H9 (cell line): Measurements from ENCODE around the gene NXPH4. TPM values are rescaled to one million over a fixed set of nuclear protein-coding genes. Genes with fewer than 3 reads are reported as not detected.

Experiments
- DNase-seq: peaks from one replicate; pipeline ENCODE4 v3.0.0-alpha.2; 2017
- H2AFZ ChIP-seq: one replicate; pipeline ENCODE4 v1.6.1; 2013; ENCODE audit warnings: mild to moderate bottlenecking, low read length, control low read depth, moderate library complexity
- H2AK5ac ChIP-seq: 2 replicates; pipeline ENCODE4 v1.6.1; 2013; ENCODE audit warnings: low read length, control low read depth, mixed read lengths; ENCODE audit not compliant: insufficient read length
- H2BK120ac ChIP-seq: one replicate; pipeline ENCODE4 v1.6.1; 2013; ENCODE audit warnings: low read depth, mild to moderate bottlenecking, low read length, control low read depth, inconsistent platforms; ENCODE audit not compliant: poor library complexity, severe bottlenecking
- H2BK12ac ChIP-seq: 2 replicates; pipeline ENCODE4 v1.6.1; 2013; ENCODE audit warnings: low read length, control low read depth, mixed read lengths, low read depth; ENCODE audit not compliant: insufficient read length
- H2BK15ac ChIP-seq: 2 replicates; pipeline ENCODE4 v1.6.1; 2013; ENCODE audit warnings: low read depth, low read length, control low read depth
- H2BK20ac ChIP-seq: one replicate; pipeline ENCODE4 v1.6.1; 2013; ENCODE audit warnings: low read depth, mild to moderate bottlenecking, low read length, control low read depth, inconsistent platforms; ENCODE audit not compliant: poor library complexity, severe bottlenecking
- H2BK5ac ChIP-seq: 2 replicates; pipeline ENCODE4 v1.6.1; 2013; ENCODE audit warnings: low read length, control low read depth, mixed read lengths; ENCODE audit not compliant: insufficient read length
- H3K14ac ChIP-seq: 2 replicates; pipeline ENCODE4 v1.6.1; 2013; ENCODE audit warnings: low read length, control low read depth; ENCODE audit not compliant: insufficient read depth
- H3K18ac ChIP-seq: 2 replicates; pipeline ENCODE4 v1.6.1; 2013; ENCODE audit warnings: low read depth, mild to moderate bottlenecking, mixed read lengths, low read length, control low read depth; ENCODE audit not compliant: insufficient read length
- H3K23ac ChIP-seq: 2 replicates; pipeline ENCODE4 v1.6.1; 2013; ENCODE audit warnings: low read length, control low read depth, mixed read lengths, low read depth; ENCODE audit not compliant: insufficient read length
- H3K23me2 ChIP-seq: 2 replicates; pipeline ENCODE4 v1.6.1; 2013; ENCODE audit warnings: low read depth, mild to moderate bottlenecking, mixed read lengths, low read length, control low read depth; ENCODE audit not compliant: insufficient read length, poor library complexity, severe bottlenecking
- H3K27ac ChIP-seq: 2 replicates; pipeline ENCODE4 v1.5.1; 2013; ENCODE audit warnings: low read length, control low read depth, mixed read lengths, low read depth; ENCODE audit not compliant: insufficient read length
- H3K27me3 ChIP-seq: 2 replicates; pipeline ENCODE4 v1.6.1; 2013; ENCODE audit warnings: low read length, control low read depth, inconsistent platforms; ENCODE audit not compliant: insufficient read depth
- H3K4ac ChIP-seq: 2 replicates; pipeline ENCODE4 v1.6.1; 2013; ENCODE audit warnings: low read depth, mild to moderate bottlenecking, control low read depth, inconsistent platforms, low read length, moderate library complexity
- H3K4me1 ChIP-seq: 2 replicates; pipeline ENCODE4 v1.6.1; 2013; ENCODE audit warnings: low read length, control low read depth, inconsistent platforms; ENCODE audit not compliant: insufficient read depth
- H3K4me2 ChIP-seq: 2 replicates; pipeline ENCODE4 v1.6.1; 2013; ENCODE audit warnings: low read length, control low read depth, mixed read lengths; ENCODE audit not compliant: insufficient read length, insufficient read depth
- H3K56ac ChIP-seq: 2 replicates; pipeline ENCODE4 v1.6.1; 2013; ENCODE audit warnings: low read depth, mild to moderate bottlenecking, mixed read lengths, low read length, control low read depth; ENCODE audit not compliant: insufficient read length
- H3K79me1 ChIP-seq: 2 replicates; pipeline ENCODE4 v1.6.1; 2013; ENCODE audit warnings: low read depth, mild to moderate bottlenecking, moderate library complexity, low read length, control low read depth, inconsistent platforms; ENCODE audit not compliant: insufficient read depth, poor library complexity, severe bottlenecking
- H3K79me2 ChIP-seq: 2 replicates; pipeline ENCODE4 v1.6.1; 2013; ENCODE audit warnings: low read length, control low read depth, inconsistent platforms; ENCODE audit not compliant: insufficient read depth
- H3K9ac ChIP-seq: 2 replicates; pipeline ENCODE4 v1.6.1; 2013; ENCODE audit warnings: low read length, control low read depth, mixed read lengths; ENCODE audit not compliant: insufficient read length; ENCODE audit errors: extremely low read depth
- H3K9me3 ChIP-seq: one replicate; pipeline ENCODE4 v1.6.1; 2013; ENCODE audit warnings: low read depth, low read length, inconsistent platforms; ENCODE audit not compliant: control insufficient read depth
- H3T11ph ChIP-seq: one replicate; pipeline ENCODE4 v1.6.1; 2013; ENCODE audit warnings: mild to moderate bottlenecking, low read length, control low read depth, inconsistent platforms
- H4K20me1 ChIP-seq: one replicate; pipeline ENCODE4 v1.6.1; 2013; ENCODE audit not compliant: control insufficient read depth, insufficient read length, insufficient read depth
- H4K5ac ChIP-seq: 2 replicates; pipeline ENCODE4 v1.6.1; 2013; ENCODE audit warnings: low read depth, mild to moderate bottlenecking, mixed read lengths, low read length, control low read depth; ENCODE audit not compliant: insufficient read length
- H4K8ac ChIP-seq: replicated peaks from 2 replicates; pipeline ENCODE4 v1.6.1; 2013; ENCODE audit warnings: low read length, control low read depth, mixed read lengths, low read depth; ENCODE audit not compliant: insufficient read length
- H4K91ac ChIP-seq: 2 replicates; pipeline ENCODE4 v1.6.1; 2013; ENCODE audit warnings: low read depth, mild to moderate bottlenecking, moderate library complexity, mixed read lengths, low read length, control low read depth; ENCODE audit not compliant: insufficient read length
- H3K27ac Mint-ChIP-seq, 3 experiments: 2 replicates in 2 of 3; 3 replicates in 1 of 3; pipeline ENCODE4 v1.8.0; 2020 to 2021; ENCODE audit warnings: mixed read lengths in 3 of 3, mild to moderate bottlenecking in 1 of 3, moderate library complexity in 1 of 3
- H3K27me3 Mint-ChIP-seq: 2 replicates; pipeline ENCODE4 v1.8.0; 2021; ENCODE audit warnings: low read depth, mild to moderate bottlenecking, moderate library complexity, mixed read lengths
- H3K36me3 Mint-ChIP-seq, 3 experiments: 2 replicates in 2 of 3; 3 replicates in 1 of 3; pipeline ENCODE4 v1.8.0; 2020 to 2021; ENCODE audit warnings: low read depth in 3 of 3, mixed read lengths in 3 of 3; ENCODE audit not compliant: insufficient read depth in 1 of 3
- H3K4me1 Mint-ChIP-seq, 2 experiments: 2 replicates each; pipeline ENCODE4 v1.8.0; 2020; ENCODE audit warnings: mixed read lengths in 2 of 2
- H3K4me3 Mint-ChIP-seq, 2 experiments: 2 replicates in 1 of 2; 3 replicates in 1 of 2; pipeline ENCODE4 v1.8.0; 2020 to 2021; ENCODE audit warnings: mild to moderate bottlenecking in 2 of 2, mixed read lengths in 2 of 2, moderate library complexity in 1 of 2
- H3K9me3 Mint-ChIP-seq, 2 experiments: 2 replicates in 1 of 2; 3 replicates in 1 of 2; pipeline ENCODE4 v1.8.0; 2020; ENCODE audit warnings: mild to moderate bottlenecking in 2 of 2, mixed read lengths in 2 of 2, moderate library complexity in 1 of 2
- CTCF ChIP-seq: fragments of 200-600 bp; sonication (generic); conservative IDR thresholded peaks from 3 replicates; pipeline ENCODE4 v1.8.0; 2021; ENCODE audit warnings: antibody characterized with exemption, mild to moderate bottlenecking
- WGBS: extraction: QIAGEN DNeasy Blood & Tissue Kit; methylation state at CpG from one replicate; pipeline ENCODE4 v1.1.7; 2013; ENCODE audit warnings: missing lambda C conversion rate, low lambda C conversion rate, mixed read lengths; ENCODE audit not compliant: insufficient read length; ENCODE audit errors: extremely low coverage; 5-methylcytosine and 5-hydroxymethylcytosine counted together
- total RNA-seq: library from RNA; stranded (reverse); gene quantifications from 2 replicates; pipeline ENCODE4 v1.2.1, GENCODE V29; 2021

NXPH4 gene
- total RNA-seq, 1 experiment from 2014 or later: 2.1 TPM

DNA sequence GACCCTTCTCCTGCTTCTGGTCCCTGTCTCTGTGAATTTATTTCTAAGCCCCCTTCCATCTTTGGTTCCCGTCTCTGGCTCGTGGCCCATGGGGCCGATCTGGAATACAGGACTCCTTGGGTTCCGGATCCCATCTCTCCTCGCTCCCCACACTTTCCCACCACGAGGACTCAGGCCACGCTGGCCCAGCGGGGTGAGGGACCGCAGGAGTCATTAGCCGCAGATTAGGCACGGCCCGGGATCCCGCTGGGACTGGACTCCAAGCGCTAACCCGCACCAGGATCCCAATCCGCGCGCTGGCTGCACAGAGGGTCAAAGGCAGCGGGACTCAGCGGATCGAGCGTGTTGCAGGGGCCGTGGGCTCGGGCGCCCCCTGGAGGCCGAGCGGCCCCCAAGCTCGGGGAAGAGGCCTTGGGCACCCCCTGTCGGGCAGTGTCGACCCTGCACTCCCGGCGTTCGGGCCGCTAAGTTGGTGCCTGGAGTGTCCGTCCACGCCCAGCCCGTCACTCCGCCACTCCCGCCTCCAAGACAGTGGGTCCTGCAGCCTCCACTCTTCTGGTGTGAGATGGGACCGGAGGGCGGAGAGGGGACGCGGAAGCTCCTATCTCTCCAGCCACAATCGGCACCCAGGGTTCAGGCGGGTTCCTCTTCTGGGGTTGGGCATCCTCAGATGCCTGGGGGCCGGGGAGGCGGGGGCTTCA lies 22.4 kb downstream of the NXPH4 start:
- H2BK120ac ChIP-seq: no peak overlapping the region
- no peak overlapping the region for H3K23ac ChIP-seq
- H3K79me1 ChIP-seq: no peaks in the 10 kb centered on the region
- no peak overlapping the region for H3K27ac ChIP-seq
- no peak overlapping the region for H3T11ph ChIP-seq
- H3K18ac ChIP-seq: no peak overlapping the region
- no peak overlapping the region for H3K56ac ChIP-seq
- H2BK12ac ChIP-seq: no peak overlapping the region
- peak overlapping the region; percentile 82 for H3K4me2 ChIP-seq
- H4K91ac ChIP-seq: no peak overlapping the region
- no peak overlapping the region for H2AK5ac ChIP-seq
- no peak overlapping the region for H4K5ac ChIP-seq
- TF ChIP-seq CTCF: peak; percentile 100
- no peaks in the 10 kb centered on the region for H3K79me2 ChIP-seq
- H3K4ac ChIP-seq: no peak overlapping the region
- H4K20me1 ChIP-seq: peaks cover 4% of the 10 kb centered on the region
- no peaks in the 10 kb centered on the region for H3K9me3 ChIP-seq
- peaks cover 56% of the 10 kb centered on the region for H3K27me3 ChIP-seq
- H2BK5ac ChIP-seq: no peak overlapping the region
- no peak overlapping the region for H2AFZ ChIP-seq
- Mint-ChIP-seq H3K27me3 (peaks cover 85% of the 10 kb centered on the region), H3K4me1 (peaks cover 58 to 74% of the 10 kb centered on the region in 2 experiments), H3K27ac (peak overlapping the region in 2 of 3 experiments; percentile 33 to 94; a peak in 3 of 7 replicates), H3K9me3 (no peaks in the 10 kb centered on the region), H3K4me3 (peak overlapping the region; percentile 72 to 87), H3K36me3 (peaks cover 8 to 10% (median 8%) of the 10 kb centered on the region in 3 experiments)
- no peak overlapping the region for H2BK15ac ChIP-seq
- peak overlapping the region; percentile 16 for H3K9ac ChIP-seq
- no peak overlapping the region for H2BK20ac ChIP-seq
- H3K23me2 ChIP-seq: peaks cover 29% of the 10 kb centered on the region
- WGBS: no CpG with 5 or more reads among the region's 47 CpGs
- H3K14ac ChIP-seq: no peak overlapping the region
- peak; percentile 93 for DNase-seq
- no peaks in the 10 kb centered on the region for H3K4me1 ChIP-seq
- H4K8ac ChIP-seq: no peak overlapping the region
